ENCODE results near the gene FTSJ1.

The FTSJ1 gene

GRCh38 chrX:48533165-48533564 is 57.2 kb downstream of the FTSJ1 start:
- H3K27me3 ChIP-seq (ENCODE audit: insufficient read depth, insufficient read length), result no peaks in the 10 kb centered on the region
- no peak overlapping the region for H3K4me3 ChIP-seq (ENCODE audit: insufficient read length, low read depth)

More at GRCh38 chrX:48533165-48533564, 57.2 kb downstream of the FTSJ1 start:
- DNase-seq (ENCODE audit: low read depth, low spot score), result no peak
- H3K36me3 ChIP-seq (ENCODE audit: insufficient read depth, insufficient read length, low read length), result peaks cover 19% of the 10 kb centered on the region
- H3K9ac ChIP-seq (ENCODE audit: insufficient read length, low read depth), result no peak overlapping the region
- H3K9me3 ChIP-seq (ENCODE audit: insufficient read depth, low read length), result no peaks in the 10 kb centered on the region
- no peak for TF ChIP-seq SUZ12 (IDR thresholded peaks at IDR 0.05; ENCODE audit: extremely low read depth, insufficient read depth, insufficient read length)
- TF ChIP-seq YY1 (IDR thresholded peaks at IDR 0.05; ENCODE audit: insufficient read depth, insufficient read length), result no peak
- no peak for TF ChIP-seq ZNF274 (IDR thresholded peaks at IDR 0.05; ENCODE audit: low read depth, low read length)
- no peaks in the 10 kb centered on the region for H3K4me1 ChIP-seq (ENCODE audit: insufficient read depth, insufficient read length)

Data from NT2/D1 (cell line).